GM12878 (cell line): ENCODE results near the gene SOX5. TPM values are rescaled to one million over a fixed set of nuclear protein-coding genes. Genes with fewer than 3 reads are reported as not detected.
"Not testable (repeated sequence)": the region's sequence is repeated elsewhere in the genome, so short reads cannot be mapped to it uniquely, and the experiment has no call there.

Experiments
- ATAC-seq: fragments of 200-7000 bp; cut with Tn5 transposase; 3 replicates; pipeline ENCODE4 v1.9.1; 2020; ENCODE audit warnings: mild to moderate bottlenecking, moderate library complexity
- BruUV-seq: library from RNA; stranded (reverse); fragments of 400-500 nt; replicated peaks from 2 replicates; lab custom pipeline; 2021; lab: Mats Ljungman, UMichigan
- CTCF ChIA-PET: fragments of 300-600 bp; sonication (Branson Sonifier 250); formaldehyde crosslinking; extraction: SDS; loops from one replicate; lab custom pipeline; 2021; ENCODE audit warnings: inconsistent platforms; lab: Yijun Ruan, JAX
- POLR2A ChIA-PET: fragments of 350-600 bp; formaldehyde crosslinking; extraction: SDS; loops from one replicate; lab custom pipeline; 2021; ENCODE audit warnings: inconsistent platforms; lab: Charles Lee
- RAD21 ChIA-PET: fragments of 300-600 bp; sonication (Branson Sonifier 250); formaldehyde crosslinking; loops from one replicate; lab custom pipeline; 2023; ENCODE audit warnings: antibody characterized with exemption; ENCODE audit not compliant: unreplicated experiment; lab: Charles Lee
- SMC1A ChIA-PET: fragments of 300-600 bp; sonication (Branson Sonifier 250); formaldehyde crosslinking; loops from one replicate; lab custom pipeline; 2023; ENCODE audit not compliant: unreplicated experiment, uncharacterized antibody; lab: Charles Lee
- DNase-seq: peaks from one replicate; pipeline ENCODE4 v3.0.0-alpha.2; 2011; ENCODE audit warnings: low read depth, low spot score
- FAIRE-seq: peaks from 3 replicates; lab custom pipeline; 2011; peaks lifted over from hg19 to GRCh38; lab: Jason Lieb, UNC
- H2AFZ ChIP-seq: 2 replicates; pipeline ENCODE4 v1.6.0; 2011; ENCODE audit warnings: low read depth, low read length, control low read depth; ENCODE audit not compliant: control insufficient read depth
- H3K27ac ChIP-seq: 2 replicates; pipeline ENCODE4 v1.5.1; 2011; ENCODE audit warnings: control low read depth; ENCODE audit not compliant: control insufficient read depth, insufficient read depth
- H3K27me3 ChIP-seq, 2 experiments: replicated peaks in 1 of 2; 2 replicates each; pipeline versions ENCODE4 v1.6.0 to v1.6.1; 2011; ENCODE audit warnings: low read length in 1 of 2; ENCODE audit not compliant: control insufficient read depth in 2 of 2, insufficient read depth in 2 of 2
- H3K36me3 ChIP-seq, 2 experiments: 2 replicates each; pipeline ENCODE4 v1.5.1; 2011; ENCODE audit warnings: low read length in 1 of 2; ENCODE audit not compliant: control insufficient read depth in 2 of 2, insufficient read depth in 2 of 2
- H3K4me1 ChIP-seq: 2 replicates; pipeline ENCODE4 v1.6.1; 2011; ENCODE audit warnings: mild to moderate bottlenecking, low read length, moderate library complexity, mixed read lengths; ENCODE audit not compliant: control insufficient read depth, insufficient read depth
- H3K4me2 ChIP-seq: 2 replicates; pipeline ENCODE4 v1.6.0; 2011; ENCODE audit warnings: control low read depth; ENCODE audit not compliant: control insufficient read depth, insufficient read depth
- H3K4me3 ChIP-seq: fragments of 200-600 bp; sonication (generic); 2 replicates; pipeline ENCODE4 v1.5.1; 2016
- H3K79me2 ChIP-seq: 2 replicates; pipeline ENCODE4 v1.6.0; 2011; ENCODE audit warnings: low read length; ENCODE audit not compliant: control insufficient read depth, insufficient read depth
- H3K9ac ChIP-seq: 2 replicates; pipeline ENCODE4 v1.8.0; 2011; ENCODE audit warnings: low read length, control low read depth, mixed read lengths; ENCODE audit not compliant: control insufficient read depth, insufficient read depth
- H3K9me3 ChIP-seq: replicated peaks from 3 replicates; pipeline ENCODE4 v1.5.1; 2011; ENCODE audit warnings: mild to moderate bottlenecking, low read length; ENCODE audit not compliant: control insufficient read depth, insufficient read depth
- H4K20me1 ChIP-seq: 2 replicates; pipeline ENCODE4 v1.6.0; 2011; ENCODE audit not compliant: control insufficient read depth, insufficient read depth
- WGBS: methylation state at CpG from one replicate; pipeline ENCODE4 v1.1.6; 2016; ENCODE audit warnings: low lambda C conversion rate; ENCODE audit not compliant: insufficient replicate concordance, insufficient coverage; ENCODE audit errors: missing lambda C conversion rate; 5-methylcytosine and 5-hydroxymethylcytosine counted together
- in situ Hi-C: fragments of 300-500 bp; cut with MboI; formaldehyde crosslinking; loops from 9 replicates; pipeline ENCODE4 v1.14.3; 2018; ENCODE audit warnings: mixed read lengths
- intact Hi-C: fragments of 100-400 bp; cut with micrococcal nuclease; formaldehyde crosslinking; loops from one replicate; pipeline ENCODE4 v1.14.2; 2022; ENCODE audit not compliant: unreplicated experiment
- polyA plus RNA-seq, 11 experiments: library from polyadenylated mRNA; depleted of rRNA in 4 of 11; unstranded in 6 of 11; stranded (reverse) in 5 of 11; fragments of >200 nt; fragmentation: Nextera tagmentation in 4 of 11; fragmentation: Illumina TruSeq in 1 of 11; extraction: Ambion mirVana in 4 of 11; extraction: Trizol in 1 of 11; gene quantifications; 1 replicate in 1 of 11; 2 replicates in 10 of 11; pipeline versions ENCODE4 v1.2.1 to v1.2.3, GENCODE V29; 2011 to 2016; ENCODE audit warnings: inconsistent platforms in 2 of 11, missing spikeins in 2 of 11, low read depth in 1 of 11
- total RNA-seq, 4 experiments: library from RNA; depleted of rRNA in 3 of 4; stranded (reverse); fragments of >200 nt in 3 of 4; fragmentation: Illumina TruSeq in 1 of 4; extraction: Trizol in 1 of 4; gene quantifications; 2 replicates each; pipeline versions ENCODE4 v1.2.1 to v1.2.3, GENCODE V29; 2013 to 2021

The SOX5 gene
- total and polyA plus RNA-seq, 10 of the 15 experiments (the other 5 are each of a cell fraction or from before 2014, with no cell fraction given): 0.08 to 1.0 (median 0.24) TPM

GRCh38 chr12:23507785-23508184 is 441.7 kb downstream of the SOX5 start:
- H3K79me2 ChIP-seq, H3K4me1 ChIP-seq, H4K20me1 ChIP-seq, FAIRE-seq, H3K4me3 ChIP-seq, POLR2A ChIA-PET, BruUV-seq, SMC1A ChIA-PET, H3K4me2 ChIP-seq, H3K27ac ChIP-seq, H3K27me3 ChIP-seq, H3K36me3 ChIP-seq, RAD21 ChIA-PET, intact Hi-C loops, in situ Hi-C loops, DNase-seq, H3K9ac ChIP-seq, CTCF ChIA-PET, ATAC-seq, H2AFZ ChIP-seq, H3K9me3 ChIP-seq: not testable (repeated sequence)
- 63% methylated on average over 4 of the region's 4 CpGs for WGBS

- FAIRE-seq, H3K79me2 ChIP-seq, H3K4me1 ChIP-seq, H3K4me3 ChIP-seq, in situ Hi-C loops, H3K36me3 ChIP-seq, H3K9ac ChIP-seq, H3K9me3 ChIP-seq, POLR2A ChIA-PET, H3K4me2 ChIP-seq, intact Hi-C loops, DNase-seq, BruUV-seq, ATAC-seq, H3K27me3 ChIP-seq, H3K27ac ChIP-seq, H2AFZ ChIP-seq, SMC1A ChIA-PET, CTCF ChIA-PET, H4K20me1 ChIP-seq, RAD21 ChIA-PET: not testable (repeated sequence)
- 0% methylated on average over 1 of the region's 1 CpG for WGBS
Measured at GRCh38 chr12:23505736-23506135, 443.7 kb downstream of the SOX5 start.
